SK-N-SH treated with all-trans-retinoic acid at 6 μM for 48 hours (cell line): ENCODE data around the gene MMP15.

Source experiments
- ATAC-seq: fragments of 200-7000 bp; cut with Tn5 transposase; 3 replicates; pipeline ENCODE4 v1.9.1; 2020; ENCODE audit warnings: mild to moderate bottlenecking, moderate library complexity
- ARNTL ChIP-seq: fragments of 450-650 bp; formaldehyde crosslinking; IDR thresholded peaks from 2 replicates; pipeline ENCODE4 v1.5.0; 2020; ENCODE audit warnings: low read depth, mild to moderate bottlenecking, moderate library complexity, borderline replicate concordance
- BACH2 ChIP-seq: fragments of 250-450 bp; sonication (Bioruptor Pico); IDR thresholded peaks from 2 replicates; pipeline ENCODE4 v1.9.0; 2021; ENCODE audit warnings: mild to moderate bottlenecking, borderline replicate concordance
- CREB5 ChIP-seq: fragments of 250-450 bp; sonication (Bioruptor Pico); IDR thresholded peaks from 2 replicates; pipeline ENCODE4 v1.5.1; 2020; ENCODE audit warnings: low read depth, mild to moderate bottlenecking, moderate library complexity
- CSDC2 ChIP-seq: fragments of 250-450 bp; sonication (Bioruptor Pico); IDR thresholded peaks from 2 replicates; pipeline ENCODE4 v1.5.0; 2020; ENCODE audit warnings: mild to moderate bottlenecking, moderate library complexity
- CSRNP3 ChIP-seq: fragments of 250-450 bp; sonication (Bioruptor Pico); IDR thresholded peaks from 2 replicates; pipeline ENCODE4 v1.5.1; 2021; ENCODE audit warnings: mild to moderate bottlenecking, moderate library complexity
- ESRRG ChIP-seq: fragments of 250-450 bp; sonication (Bioruptor Pico); IDR thresholded peaks from 2 replicates; pipeline ENCODE4 v1.6.1; 2021; ENCODE audit warnings: mild to moderate bottlenecking
- GLIS3 ChIP-seq: fragments of 250-450 bp; sonication (Bioruptor Pico); IDR thresholded peaks from 2 replicates; pipeline ENCODE4 v1.5.0; 2020; ENCODE audit warnings: mild to moderate bottlenecking, moderate library complexity
- ISL1 ChIP-seq: fragments of 250-450 bp; sonication (Bioruptor Pico); IDR thresholded peaks from 2 replicates; pipeline ENCODE4 v2.1.2; 2022; ENCODE audit warnings: mild to moderate bottlenecking, moderate library complexity
- OSR1 ChIP-seq: fragments of 250-450 bp; sonication (Bioruptor Pico); IDR thresholded peaks from 2 replicates; pipeline ENCODE4 v1.8.0; 2022; ENCODE audit warnings: moderate library complexity, mild to moderate bottlenecking, inconsistent platforms
- PATZ1 ChIP-seq: fragments of 250-450 bp; sonication (Bioruptor Pico); IDR thresholded peaks from 2 replicates; pipeline ENCODE4 v1.8.0; 2020; ENCODE audit warnings: mild to moderate bottlenecking, moderate library complexity, borderline replicate concordance
- POU6F1 ChIP-seq: fragments of 250-450 bp; sonication (Bioruptor Pico); IDR thresholded peaks from 2 replicates; pipeline ENCODE4 v1.8.0; 2021; ENCODE audit warnings: low read depth, mild to moderate bottlenecking, moderate library complexity, borderline replicate concordance
- PPARA ChIP-seq: fragments of 250-450 bp; sonication (Bioruptor Pico); IDR thresholded peaks from 2 replicates; pipeline ENCODE4 v1.5.0; 2020; ENCODE audit warnings: mild to moderate bottlenecking, borderline replicate concordance
- RARB ChIP-seq: fragments of 250-450 bp; sonication (Bioruptor Pico); IDR thresholded peaks from 2 replicates; pipeline ENCODE4 v1.8.0; 2021; ENCODE audit warnings: mild to moderate bottlenecking, moderate library complexity
- SNAI2 ChIP-seq: fragments of 250-450 bp; sonication (Bioruptor Pico); IDR thresholded peaks from 2 replicates; pipeline ENCODE4 v1.5.0; 2020; ENCODE audit warnings: mild to moderate bottlenecking, moderate library complexity
- TCF4 ChIP-seq: fragments of 250-450 bp; sonication (Bioruptor Pico); IDR thresholded peaks from 2 replicates; pipeline ENCODE4 v1.8.0; 2021; ENCODE audit warnings: mild to moderate bottlenecking, moderate library complexity, borderline replicate concordance
- TOX ChIP-seq: fragments of 250-450 bp; sonication (Bioruptor Pico); IDR thresholded peaks from 2 replicates; pipeline ENCODE4 v1.8.0; 2021; ENCODE audit warnings: mild to moderate bottlenecking, moderate library complexity, borderline replicate concordance
- TSHZ2 ChIP-seq: fragments of 250-450 bp; sonication (Bioruptor Pico); IDR thresholded peaks from 2 replicates; pipeline ENCODE4 v1.5.0; 2020; ENCODE audit warnings: mild to moderate bottlenecking, moderate library complexity
- ZC3H10 ChIP-seq: fragments of 250-450 bp; sonication (Bioruptor Pico); IDR thresholded peaks from 2 replicates; pipeline ENCODE4 v1.5.1; 2021; ENCODE audit warnings: mild to moderate bottlenecking, moderate library complexity
- ZFP3 ChIP-seq: fragments of 250-450 bp; sonication (Bioruptor Pico); IDR thresholded peaks from 2 replicates; pipeline ENCODE4 v1.5.0; 2020; ENCODE audit warnings: mild to moderate bottlenecking, moderate library complexity
- ZFP30 ChIP-seq: fragments of 450-650 bp; formaldehyde crosslinking; IDR thresholded peaks from 2 replicates; pipeline ENCODE4 v1.5.0; 2022; ENCODE audit warnings: mild to moderate bottlenecking, moderate library complexity
- ZNF565 ChIP-seq: fragments of 450-650 bp; formaldehyde crosslinking; conservative IDR thresholded peaks from 2 replicates; pipeline ENCODE4 v1.5.0; 2020; ENCODE audit warnings: low read depth, mild to moderate bottlenecking, moderate library complexity
- ZNF70 ChIP-seq: fragments of 450-650 bp; formaldehyde crosslinking; IDR thresholded peaks from 2 replicates; pipeline ENCODE4 v1.5.0; 2020; ENCODE audit warnings: mild to moderate bottlenecking, moderate library complexity
- ZNF8 ChIP-seq: fragments of 450-650 bp; formaldehyde crosslinking; IDR thresholded peaks from 2 replicates; pipeline ENCODE4 v1.5.0; 2020; ENCODE audit warnings: mild to moderate bottlenecking, moderate library complexity

Gene MMP15

GRCh38 chr16:58000706-58001676, 24.6 kb upstream of the MMP15 start, which contains the start of gene USB1:
Gene USB1, plus strand, starts transcription at chr16:58001407. Its CDS starts 77 bp downstream, at chr16:58001484.
- ATAC-seq: peak; percentile 95

GRCh38 chr16:58001781-58002415, 23.7 kb upstream of the MMP15 start:
- TF ChIP-seq BACH2 (CRISPR knock-in tag) (no peak), RARB (CRISPR knock-in tag) (no peak), ZFP3 (CRISPR knock-in tag) (no peak), CSRNP3 (CRISPR knock-in tag) (no peak), ZNF8 (CRISPR knock-in tag) (no peak), CREB5 (no peak), ZNF70 (CRISPR knock-in tag) (no peak), TSHZ2 (no peak), ZFP30 (CRISPR knock-in tag) (no peak), PATZ1 (CRISPR knock-in tag) (no peak), POU6F1 (CRISPR knock-in tag) (no peak), ESRRG (CRISPR knock-in tag) (no peak), ISL1 (no peak), ZNF565 (no peak), CSDC2 (CRISPR knock-in tag) (no peak), PPARA (no peak), TCF4 (CRISPR knock-in tag) (no peak), ARNTL (CRISPR knock-in tag) (no peak), TOX (CRISPR knock-in tag) (no peak), GLIS3 (no peak)
- no peak for ATAC-seq

More at GRCh38 chr16:58000706-58001676, 24.6 kb upstream of the MMP15 start, which contains the start of gene USB1:
- no peak for TF ChIP-seq CSRNP3 (CRISPR knock-in tag)
- TF ChIP-seq ZFP30 (CRISPR knock-in tag): no peak
- no peak for TF ChIP-seq OSR1 (CRISPR knock-in tag)
- no peak for TF ChIP-seq ZFP3 (CRISPR knock-in tag)
- no peak for TF ChIP-seq PPARA
- no peak for TF ChIP-seq ZNF70 (CRISPR knock-in tag)
- TF ChIP-seq ZNF8 (CRISPR knock-in tag): no peak
- TF ChIP-seq ZNF565: no peak
- no peak for TF ChIP-seq ZC3H10 (CRISPR knock-in tag)
- TF ChIP-seq SNAI2 (CRISPR knock-in tag): no peak
- no peak for TF ChIP-seq ISL1
- TF ChIP-seq, all 23 proteins: peak for 0
